AG04450 (cell line): ENCODE measurements around the gene HOXB6. TPM values are rescaled to one million over a fixed set of nuclear protein-coding genes. Genes with fewer than 3 reads are reported as not detected.
A peak's percentile ranks its signal among the peaks of the same experiment; 100 is the strongest.

Source experiments
- CTCF ChIA-PET: fragments of 300-600, 350-600 bp; formaldehyde crosslinking; extraction: SDS; loops from one replicate; lab custom pipeline; 2022; ENCODE audit warnings: antibody characterized with exemption, inconsistent platforms; lab: Charles Lee
- POLR2A ChIA-PET: fragments of 350-600 bp; formaldehyde crosslinking; extraction: SDS; loops from one replicate; lab custom pipeline; 2021; ENCODE audit warnings: antibody characterized with exemption, inconsistent platforms; lab: Yijun Ruan, JAX
- DNase-seq: peaks from one replicate; pipeline ENCODE4 v3.0.0-alpha.2; 2011; ENCODE audit warnings: low read depth, low spot score
- H3K27ac ChIP-seq: one replicate; pipeline ENCODE4 v1.5.1; 2012; ENCODE audit warnings: low read depth, low read length, control low read depth
- H3K27me3 ChIP-seq: one replicate; pipeline ENCODE4 v1.6.0; 2012; ENCODE audit warnings: low read length; ENCODE audit not compliant: control insufficient read depth, insufficient read depth
- H3K4me3 ChIP-seq: 2 replicates; pipeline ENCODE4 v1.5.1; 2011; ENCODE audit warnings: mild to moderate bottlenecking, low read depth, low read length, control low read depth
- H3K9me3 ChIP-seq: 2 replicates; pipeline ENCODE4 v1.5.1; 2012; ENCODE audit warnings: low read length; ENCODE audit not compliant: control insufficient read depth, insufficient read depth
- polyA plus RNA-seq: library from polyadenylated mRNA; depleted of rRNA; stranded (reverse); fragments of >200 nt; gene quantifications from 2 replicates; pipeline ENCODE4 v1.2.3, GENCODE V29; 2011
- TF ChIP-seq, protein P1 (sequence below): IDR thresholded peaks from 2 replicates; pipeline ENCODE4 v1.5.1; 2011; ENCODE audit warnings: low read depth, low read length, control low read depth, inconsistent platforms

Gene HOXB6
- polyA plus RNA-seq, 1 experiment: 15.4 TPM

DNA sequence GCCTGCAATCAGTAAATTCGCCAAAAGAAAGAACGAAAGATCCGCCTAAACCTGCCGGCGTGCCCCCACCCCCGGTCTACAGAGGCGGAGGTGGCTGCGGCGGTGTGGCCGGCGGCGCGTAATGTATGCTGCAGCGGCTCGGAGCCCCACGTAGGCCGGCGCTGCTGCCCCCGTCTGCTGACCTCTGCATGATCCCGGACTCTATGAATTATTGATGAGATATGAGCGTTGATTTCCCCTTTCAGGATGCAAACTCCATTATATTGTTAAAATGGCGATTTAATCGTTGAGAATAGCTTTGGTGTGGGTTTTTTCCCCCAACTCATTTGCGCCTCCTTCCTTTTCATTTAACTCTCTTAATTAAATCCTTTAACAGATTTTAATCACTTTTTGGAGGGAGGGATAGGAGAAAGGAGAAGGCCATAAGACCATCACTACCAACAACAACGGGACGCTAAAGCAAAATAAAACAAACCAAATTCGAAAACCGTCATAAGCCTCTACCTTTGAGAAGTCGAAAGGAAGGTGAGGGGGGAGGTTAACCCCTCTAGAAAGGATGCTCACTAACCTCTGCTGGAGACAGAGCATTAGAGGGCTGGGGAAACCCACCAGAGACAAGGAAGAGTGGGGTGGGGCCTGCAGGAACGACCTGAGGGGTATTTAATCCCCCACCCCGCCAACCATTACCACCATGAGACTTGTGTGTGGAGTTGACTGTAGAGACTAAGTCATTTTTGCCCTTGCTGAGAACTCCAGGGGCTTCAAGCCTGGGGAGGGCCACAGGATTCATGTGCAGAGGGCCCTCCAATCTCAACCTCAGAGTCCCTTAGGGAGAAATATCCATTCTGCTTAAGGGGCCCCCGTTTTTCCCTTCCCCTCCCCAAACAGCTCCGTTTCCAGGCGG, 18.2 kb downstream of the HOXB6 start:
- TF ChIP-seq, protein P1, sequence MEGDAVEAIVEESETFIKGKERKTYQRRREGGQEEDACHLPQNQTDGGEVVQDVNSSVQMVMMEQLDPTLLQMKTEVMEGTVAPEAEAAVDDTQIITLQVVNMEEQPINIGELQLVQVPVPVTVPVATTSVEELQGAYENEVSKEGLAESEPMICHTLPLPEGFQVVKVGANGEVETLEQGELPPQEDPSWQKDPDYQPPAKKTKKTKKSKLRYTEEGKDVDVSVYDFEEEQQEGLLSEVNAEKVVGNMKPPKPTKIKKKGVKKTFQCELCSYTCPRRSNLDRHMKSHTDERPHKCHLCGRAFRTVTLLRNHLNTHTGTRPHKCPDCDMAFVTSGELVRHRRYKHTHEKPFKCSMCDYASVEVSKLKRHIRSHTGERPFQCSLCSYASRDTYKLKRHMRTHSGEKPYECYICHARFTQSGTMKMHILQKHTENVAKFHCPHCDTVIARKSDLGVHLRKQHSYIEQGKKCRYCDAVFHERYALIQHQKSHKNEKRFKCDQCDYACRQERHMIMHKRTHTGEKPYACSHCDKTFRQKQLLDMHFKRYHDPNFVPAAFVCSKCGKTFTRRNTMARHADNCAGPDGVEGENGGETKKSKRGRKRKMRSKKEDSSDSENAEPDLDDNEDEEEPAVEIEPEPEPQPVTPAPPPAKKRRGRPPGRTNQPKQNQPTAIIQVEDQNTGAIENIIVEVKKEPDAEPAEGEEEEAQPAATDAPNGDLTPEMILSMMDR: no peak
- H3K27ac ChIP-seq: peak overlapping the region; percentile 97
- H3K4me3 ChIP-seq: peak overlapping the region; percentile 89
- H3K9me3 ChIP-seq: no peaks in the 10 kb centered on the region; the same call in 1 of the 2 replicates
- DNase-seq: no peak
- CTCF ChIA-PET: interaction anchor here (0.6 to 1.6 kb wide), 7 partner anchors 26 to 279 kb away, joined by 3 to 8 read pairs (median 4); no protein-coding TSS in a partner anchor
- POLR2A ChIA-PET: interaction anchor here (0.6 to 2.7 kb wide), 7 partner anchors 10 to 113 kb away, joined by 3 to 12 read pairs (median 4); no protein-coding TSS in a partner anchor
- no peaks in the 10 kb centered on the region for H3K27me3 ChIP-seq

DNA sequence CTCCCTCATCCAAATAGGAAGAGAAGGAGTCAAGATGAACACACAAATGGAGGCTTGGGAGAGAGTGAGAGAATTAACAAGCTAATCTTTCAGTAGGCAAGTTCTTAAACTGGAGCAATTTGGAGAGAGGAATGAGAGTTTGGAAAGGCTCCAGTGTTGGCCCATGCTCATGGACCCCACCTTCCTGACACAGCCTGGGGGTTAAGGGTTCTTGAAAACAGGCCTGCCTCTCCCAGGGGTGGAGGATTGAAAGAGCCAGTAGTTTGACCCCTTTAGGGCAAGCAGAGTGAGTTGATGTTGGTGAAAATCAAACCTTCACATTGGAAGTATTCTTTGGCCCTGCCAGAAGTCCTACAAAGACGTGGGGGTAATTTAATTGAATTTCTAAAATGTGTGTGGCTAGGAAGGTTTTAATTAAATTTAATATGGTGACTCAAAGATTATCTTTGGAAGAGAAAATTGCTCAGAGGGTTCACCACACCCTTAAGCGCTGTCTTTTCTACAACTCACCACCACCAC, 20.5 kb downstream of the HOXB6 start:
- DNase-seq: no peak
- H3K27me3 ChIP-seq: no peaks in the 10 kb centered on the region
- POLR2A ChIA-PET: interaction anchor here (1.2 kb wide), 1 partner anchor 44 kb away, joined by 4 read pairs; no protein-coding TSS in a partner anchor
- peak overlapping the region; percentile 89 for H3K4me3 ChIP-seq
- H3K9me3 ChIP-seq: no peaks in the 10 kb centered on the region; the same call in 1 of the 2 replicates
- TF ChIP-seq, protein P1: no peak
- peak overlapping the region; percentile 97 for H3K27ac ChIP-seq
- CTCF ChIA-PET: interaction anchor here (0.6 to 1.7 kb wide), 4 partner anchors 16 to 249 kb away, joined by 3 to 9 read pairs (median 4); no protein-coding TSS in a partner anchor

DNA sequence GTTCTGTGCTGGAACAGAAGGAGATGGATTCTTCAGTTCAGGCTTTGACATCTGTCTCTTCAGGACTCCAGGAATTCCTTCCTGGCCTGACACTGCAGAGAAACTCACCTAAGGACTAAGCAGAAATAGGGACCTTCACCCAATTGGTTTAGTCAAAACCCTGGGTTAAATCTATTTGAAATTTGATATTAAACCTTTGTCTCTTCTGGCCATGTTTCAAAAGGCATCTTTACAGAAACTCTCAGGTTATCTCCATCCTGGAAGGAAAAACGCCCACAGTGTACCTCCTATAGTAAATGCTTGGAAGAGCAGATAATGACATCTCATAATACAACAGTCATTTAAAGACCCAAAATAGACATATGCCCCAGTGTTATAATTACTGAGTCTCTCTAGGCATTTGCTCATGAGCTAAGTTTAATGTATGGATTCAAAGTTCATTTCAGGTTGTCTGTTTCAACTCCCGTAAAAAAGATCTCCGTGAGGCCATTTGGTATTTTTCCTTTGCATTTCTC, 21.0 kb downstream of the HOXB6 start:
- TF ChIP-seq, protein P1: no peak
- ChIA-PET POLR2A (interaction anchor here (1.1 to 1.5 kb wide), 3 partner anchors 13 to 80 kb away, joined by 3 to 5 read pairs (median 4); no protein-coding TSS in a partner anchor), CTCF (interaction anchor here (0.6 to 1.7 kb wide), 6 partner anchors 16 to 260 kb away, joined by 3 to 15 read pairs (median 4); no protein-coding TSS in a partner anchor)
- Histone ChIP-seq H3K4me3 (peak overlapping the region; percentile 90), H3K9me3 (no peaks in the 10 kb centered on the region; the same call in 1 of the 2 replicates), H3K27me3 (no peaks in the 10 kb centered on the region), H3K27ac (peak overlapping the region; percentile 98)
- DNase-seq: no peak

DNA sequence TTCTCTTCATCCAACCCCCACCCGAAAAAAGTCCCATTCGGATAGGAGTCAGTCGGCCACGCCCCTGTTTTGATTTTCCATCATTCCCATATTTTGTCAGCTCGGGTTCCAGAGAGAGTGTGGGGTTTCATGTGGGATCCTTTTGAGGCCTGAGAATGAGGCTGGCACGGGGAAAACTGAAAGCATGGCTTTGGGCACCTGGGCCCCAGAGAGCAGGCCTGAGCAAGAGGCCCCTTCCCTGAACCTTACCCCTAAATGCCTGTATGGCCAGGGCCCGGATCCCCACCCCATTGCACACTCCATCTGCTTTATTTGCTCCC, 22.1 kb downstream of the HOXB6 start:
- no peaks in the 10 kb centered on the region for H3K27me3 ChIP-seq
- peak overlapping the region; percentile 98 for H3K27ac ChIP-seq
- DNase-seq: no peak
- H3K9me3 ChIP-seq: no peaks in the 10 kb centered on the region; the same call in 1 of the 2 replicates
- CTCF ChIA-PET: interaction anchor here (0.5 to 1.7 kb wide), 7 partner anchors 31 to 452 kb away, joined by 3 to 15 read pairs (median 4); no protein-coding TSS in a partner anchor
- peak overlapping the region; percentile 90 for H3K4me3 ChIP-seq
- TF ChIP-seq, protein P1: no peak
- POLR2A ChIA-PET: interaction anchor here (0.7 to 1.5 kb wide), 8 partner anchors 10 to 99 kb away, joined by 3 to 6 read pairs (median 4); partner anchors contain the start of gene HOXB5
